Occipital lobe (tissue), 2 donors: Measurements from ENCODE around the gene GPC6. TPM values are rescaled to one million over a fixed set of nuclear protein-coding genes. Genes with fewer than 3 reads are reported as not detected.

Source experiments
- DNase-seq: peaks from one replicate; lab custom pipeline; 2025; lab: John Stamatoyannopoulos, UW
- total RNA-seq: library from RNA; depleted of rRNA; stranded (reverse); fragments of >200 nt; gene quantifications from one replicate; pipeline ENCODE4 v1.2.3, GENCODE V29; 2014

The GPC6 gene
- total RNA-seq, 1 donor from 2014 or later: 9.8 TPM

GRCh38 chr13:93819331-93819890, 592.8 kb downstream of the GPC6 start:
- no peak for DNase-seq

- no peak for DNase-seq
These were observed 597.7 kb downstream of the GPC6 start for GRCh38 chr13:93824286-93824685.

DNA sequence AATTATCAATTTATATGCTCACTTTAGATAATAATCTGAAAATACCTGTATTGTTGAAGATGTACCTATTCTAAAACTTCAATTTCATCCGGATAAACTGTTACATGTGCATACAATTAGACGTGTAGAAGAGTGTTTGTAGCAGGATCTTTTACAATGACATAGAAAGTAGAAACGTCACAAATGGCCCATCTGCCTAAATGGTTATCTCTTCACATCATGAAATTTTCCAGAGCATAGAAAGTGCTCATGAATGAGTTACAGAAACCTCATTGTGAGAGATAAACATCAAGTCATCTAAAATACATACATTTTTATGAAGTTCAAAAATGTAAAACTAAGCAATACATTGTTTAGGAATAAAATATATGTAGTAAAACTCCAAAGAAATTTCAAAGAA, 607.4 kb downstream of the GPC6 start:
- no peak for DNase-seq

- no peak for DNase-seq
These were observed 616.5 kb downstream of the GPC6 start for GRCh38 chr13:93843082-93843481.

- no peak for DNase-seq
These were observed 620.6 kb downstream of the GPC6 start for GRCh38 chr13:93847162-93847561.

GRCh38 chr13:93848247-93848646, 621.6 kb downstream of the GPC6 start:
- no peak for DNase-seq

- DNase-seq: no peak
These were observed 624.6 kb downstream of the GPC6 start for GRCh38 chr13:93851236-93851635.

DNA sequence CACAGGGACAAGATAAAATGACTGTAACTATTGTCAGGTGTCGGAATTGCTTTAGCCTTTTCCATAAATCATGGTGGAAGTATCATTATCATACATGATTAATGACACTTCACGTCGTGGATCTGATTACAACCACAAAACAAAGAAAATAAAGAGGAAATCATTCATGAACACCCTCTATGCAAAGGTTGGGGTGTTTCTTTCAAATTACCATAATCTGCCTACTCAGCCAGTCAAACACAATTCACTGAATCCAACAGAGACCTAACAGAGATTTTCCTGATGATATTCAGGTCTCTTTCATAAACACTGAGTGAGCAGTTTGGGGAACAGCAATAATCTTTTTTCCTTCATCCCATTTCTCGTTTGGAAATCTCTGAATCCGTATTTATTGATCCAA, 627.3 kb downstream of the GPC6 start:
- DNase-seq: no peak

DNA sequence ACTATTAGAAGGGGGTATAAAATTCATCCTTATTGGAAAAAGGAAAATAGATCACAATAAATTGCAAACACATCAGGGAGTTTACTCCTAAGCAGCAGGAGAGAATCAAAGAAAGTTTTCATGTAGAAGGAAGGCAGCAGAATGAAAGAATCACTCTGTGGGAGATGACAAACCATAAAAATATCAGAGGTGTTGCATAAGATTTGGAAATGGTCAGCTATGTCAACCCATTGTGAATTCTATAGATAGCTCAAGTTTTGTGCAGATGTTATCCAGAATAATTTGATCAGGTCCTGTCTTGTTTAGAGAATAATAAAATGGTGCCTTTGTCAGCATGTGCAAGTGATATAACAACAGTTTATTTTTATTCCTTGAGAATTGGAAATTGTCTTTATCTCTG, 630.5 kb downstream of the GPC6 start:
- no peak for DNase-seq

DNA sequence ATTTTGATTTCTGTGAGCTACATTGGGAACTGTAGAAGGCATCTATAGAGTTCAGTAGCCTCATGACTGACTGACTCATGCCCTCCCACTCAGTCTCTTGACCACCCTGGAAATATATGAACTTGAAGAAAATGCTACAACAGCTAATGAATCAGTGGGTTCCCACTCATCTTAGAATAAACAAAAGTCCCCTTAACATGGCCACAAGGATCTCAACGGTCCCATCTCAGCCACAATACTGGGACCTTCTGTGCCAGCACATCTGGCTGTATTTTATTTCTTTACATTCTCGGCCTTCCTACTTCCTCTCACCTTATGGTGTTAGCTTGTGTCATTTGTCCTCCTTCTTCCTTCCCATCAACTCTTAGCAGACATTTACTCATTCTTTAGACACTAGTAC, 633.1 kb downstream of the GPC6 start:
- no peak for DNase-seq

GRCh38 chr13:93861818-93862217, 635.2 kb downstream of the GPC6 start:
- no peak for DNase-seq

DNA sequence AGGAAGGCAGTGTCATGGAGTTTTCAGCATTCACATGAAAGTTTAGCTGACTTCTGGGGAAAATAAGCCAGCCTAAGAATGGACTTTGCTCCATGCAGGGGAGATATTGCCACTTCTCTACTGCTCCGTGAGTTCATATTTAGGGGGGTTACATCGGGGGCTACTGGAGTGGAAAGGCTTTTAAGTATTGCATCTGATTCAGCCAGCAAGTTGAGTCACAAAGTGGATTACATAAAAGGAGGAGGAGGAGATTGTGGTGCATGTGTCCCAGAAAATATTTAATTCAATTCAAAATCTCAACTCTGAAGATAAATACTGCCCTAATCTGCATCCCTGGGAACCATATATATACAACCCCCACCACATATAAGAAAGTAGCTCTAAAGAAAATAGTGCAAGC, 635.7 kb downstream of the GPC6 start:
- no peak for DNase-seq

- DNase-seq: no peak
These were observed 638.6 kb downstream of the GPC6 start for GRCh38 chr13:93865235-93865634.

DNA sequence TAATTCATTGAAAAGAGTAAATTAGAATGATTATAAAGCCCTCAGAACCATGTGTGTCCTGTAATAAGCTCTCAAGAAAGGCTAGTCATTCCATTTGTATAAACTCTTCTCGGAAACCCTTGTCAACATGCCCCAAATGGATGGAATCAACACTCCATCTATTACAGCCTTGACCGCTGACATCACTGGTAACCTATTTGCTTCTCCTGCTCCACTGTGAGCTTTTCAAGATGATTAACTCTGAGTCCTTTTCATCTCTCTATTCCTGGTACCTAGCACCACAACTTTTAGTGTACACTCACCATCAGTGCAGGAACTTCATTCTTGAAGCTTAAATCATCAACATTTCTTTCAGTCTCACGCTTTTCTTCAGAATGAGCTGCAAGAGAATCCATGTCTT, 640.9 kb downstream of the GPC6 start:
- no peak for DNase-seq

GRCh38 chr13:93872376-93872775, 645.8 kb downstream of the GPC6 start:
- no peak for DNase-seq

DNA sequence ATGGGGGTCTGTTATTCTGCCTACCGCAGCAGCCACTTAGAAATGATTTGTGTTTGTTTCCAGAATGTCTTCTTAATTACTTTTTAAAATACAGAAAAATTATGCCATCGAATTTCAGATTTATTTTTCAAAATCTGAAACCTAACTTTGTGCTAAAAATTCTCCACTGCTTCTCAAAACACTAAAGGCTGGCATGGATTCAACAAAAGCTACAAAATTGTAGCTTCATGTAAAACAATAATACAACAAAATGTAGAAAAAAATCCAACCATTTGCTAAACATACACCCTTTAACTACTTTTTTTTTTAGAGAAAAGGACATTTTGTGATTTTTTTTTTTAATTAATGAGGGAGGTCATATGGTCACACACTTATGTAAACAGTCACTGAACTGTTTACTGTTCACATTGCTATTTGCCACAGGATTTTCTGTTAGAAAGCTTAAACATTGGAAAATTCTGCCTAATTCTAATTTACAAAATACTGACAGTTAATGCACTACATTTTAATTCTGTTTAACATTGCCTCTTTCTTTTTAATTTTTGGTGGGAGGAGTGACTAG, 646.3 kb downstream of the GPC6 start:
- DNase-seq: no peak

GRCh38 chr13:93875547-93875946, 648.9 kb downstream of the GPC6 start:
- DNase-seq: no peak

- DNase-seq: no peak
These were observed 649.6 kb downstream of the GPC6 start for GRCh38 chr13:93876236-93876635.

DNA sequence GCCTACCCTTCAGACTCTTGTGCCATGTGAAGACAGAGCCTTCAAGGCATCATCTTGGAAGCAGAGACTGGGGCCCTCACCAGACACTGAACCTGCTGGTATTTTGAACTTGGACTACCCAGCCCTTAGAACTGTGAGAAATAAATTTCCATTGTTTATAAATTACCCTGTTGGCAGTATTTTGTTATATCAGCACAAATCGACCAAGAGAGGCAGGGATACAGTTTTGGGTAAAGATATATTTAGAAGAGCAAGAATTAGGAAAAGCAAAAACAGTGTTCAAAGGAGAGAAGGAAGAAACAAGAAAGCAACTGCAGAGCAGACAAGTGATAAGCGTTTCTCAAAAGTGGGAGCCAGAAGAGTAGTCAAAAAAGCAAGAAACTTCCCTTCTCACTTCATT, 652.1 kb downstream of the GPC6 start:
- DNase-seq: no peak

- DNase-seq: no peak
These were observed 654.8 kb downstream of the GPC6 start for GRCh38 chr13:93881411-93881810.

- no peak for DNase-seq
These were observed 655.6 kb downstream of the GPC6 start for GRCh38 chr13:93882086-93882651.

DNA sequence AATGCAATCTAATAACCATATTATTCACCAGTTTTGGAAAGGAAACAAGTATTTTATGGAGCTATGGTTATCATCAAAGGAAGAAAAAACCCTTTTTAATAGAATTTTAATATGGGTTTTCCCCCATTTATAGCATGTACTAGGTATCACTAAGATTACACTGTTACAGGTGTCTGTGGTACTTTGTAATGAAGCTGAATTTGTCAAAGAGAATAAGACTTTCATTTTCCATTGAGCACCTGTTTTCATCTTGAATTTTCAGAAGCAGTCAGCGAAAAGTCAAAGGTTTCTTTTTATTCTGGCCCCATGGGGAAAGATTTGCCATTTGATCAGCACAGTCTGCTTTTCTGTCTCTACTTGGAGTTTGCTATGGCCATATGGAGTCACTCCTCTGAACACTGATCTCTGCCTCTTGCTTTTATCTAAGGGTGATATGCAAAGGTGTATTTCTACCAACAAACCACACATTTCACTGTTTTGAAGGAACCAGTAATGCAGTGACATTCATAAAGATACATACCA, 662.9 kb downstream of the GPC6 start:
- no peak for DNase-seq

- DNase-seq: no peak
These were observed 673.4 kb downstream of the GPC6 start for GRCh38 chr13:93899981-93900380.
